GM12801 (cell line): ENCODE data around the gene AUNIP.

ENCODE experiments used
- TF ChIP-seq, protein P1 (sequence below): IDR thresholded peaks from one replicate; pipeline ENCODE4 v1.5.1; 2011; ENCODE audit warnings: control low read depth; ENCODE audit not compliant: insufficient read length; ENCODE audit errors: extremely low read depth

AUNIP gene

DNA sequence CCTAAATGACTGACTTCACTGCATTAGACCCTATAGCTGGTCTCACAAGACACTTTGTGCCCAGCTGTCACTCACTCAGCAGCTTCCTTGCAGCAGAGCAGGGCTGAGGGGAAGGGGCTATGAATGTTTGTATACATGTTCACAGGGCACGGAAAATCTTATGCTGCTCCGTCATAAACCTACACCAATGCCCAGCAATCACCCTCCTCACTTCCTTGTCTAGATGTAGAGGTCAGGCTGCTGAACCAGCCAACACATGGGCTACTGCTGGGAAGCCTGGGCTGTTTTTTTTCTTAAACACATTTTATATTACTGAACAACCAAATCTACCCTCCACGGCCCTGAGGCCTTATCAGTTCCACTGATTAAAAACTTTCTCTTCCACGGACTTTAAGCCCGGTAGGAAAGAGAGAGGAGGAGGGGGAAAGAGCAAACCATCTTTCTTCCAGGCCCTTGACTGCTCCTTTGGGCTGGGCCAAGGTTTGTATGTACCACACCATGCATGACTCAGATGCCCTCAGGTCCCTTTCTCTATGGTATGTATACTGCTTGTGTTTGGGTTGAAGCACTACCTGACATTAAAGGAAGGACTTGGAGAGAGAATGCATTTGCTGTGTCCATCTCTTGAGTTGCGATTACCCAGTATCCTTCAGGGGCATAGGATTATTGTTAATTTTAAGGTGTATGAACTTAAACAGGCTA lies 26.8 kb downstream of the AUNIP start:
- TF ChIP-seq, protein P1, sequence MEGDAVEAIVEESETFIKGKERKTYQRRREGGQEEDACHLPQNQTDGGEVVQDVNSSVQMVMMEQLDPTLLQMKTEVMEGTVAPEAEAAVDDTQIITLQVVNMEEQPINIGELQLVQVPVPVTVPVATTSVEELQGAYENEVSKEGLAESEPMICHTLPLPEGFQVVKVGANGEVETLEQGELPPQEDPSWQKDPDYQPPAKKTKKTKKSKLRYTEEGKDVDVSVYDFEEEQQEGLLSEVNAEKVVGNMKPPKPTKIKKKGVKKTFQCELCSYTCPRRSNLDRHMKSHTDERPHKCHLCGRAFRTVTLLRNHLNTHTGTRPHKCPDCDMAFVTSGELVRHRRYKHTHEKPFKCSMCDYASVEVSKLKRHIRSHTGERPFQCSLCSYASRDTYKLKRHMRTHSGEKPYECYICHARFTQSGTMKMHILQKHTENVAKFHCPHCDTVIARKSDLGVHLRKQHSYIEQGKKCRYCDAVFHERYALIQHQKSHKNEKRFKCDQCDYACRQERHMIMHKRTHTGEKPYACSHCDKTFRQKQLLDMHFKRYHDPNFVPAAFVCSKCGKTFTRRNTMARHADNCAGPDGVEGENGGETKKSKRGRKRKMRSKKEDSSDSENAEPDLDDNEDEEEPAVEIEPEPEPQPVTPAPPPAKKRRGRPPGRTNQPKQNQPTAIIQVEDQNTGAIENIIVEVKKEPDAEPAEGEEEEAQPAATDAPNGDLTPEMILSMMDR = no peak

DNA sequence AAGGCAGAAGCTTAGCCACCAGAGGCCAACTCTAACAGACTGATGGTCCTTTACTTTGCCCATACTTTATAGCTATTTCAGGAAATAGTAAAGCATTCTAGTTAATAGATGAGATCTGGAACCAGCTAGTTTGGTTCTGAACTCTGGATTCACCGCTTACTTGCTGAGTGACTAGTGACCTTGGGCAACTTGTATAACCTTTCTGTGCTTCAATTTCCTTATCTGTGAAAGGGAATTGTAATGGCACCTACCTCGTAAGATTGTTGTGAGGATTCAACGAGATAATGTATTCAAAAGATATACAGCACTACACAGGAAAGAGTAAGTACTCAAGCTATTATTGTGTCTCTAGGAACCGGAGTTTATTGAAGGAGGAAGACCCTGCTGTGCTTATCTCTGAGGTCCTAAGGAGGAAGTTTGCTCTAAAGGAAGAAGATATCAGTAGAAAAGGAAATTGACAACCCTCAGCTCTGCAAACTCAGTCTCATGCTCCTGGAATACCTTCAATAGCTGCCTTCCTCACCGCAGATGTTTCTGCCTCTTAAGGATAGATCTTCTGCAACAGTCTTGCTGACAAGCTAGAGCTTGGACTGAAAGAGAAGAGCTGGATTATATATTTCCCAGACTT lies 27.6 kb downstream of the AUNIP start:
- TF ChIP-seq, protein P1 = no peak

DNA sequence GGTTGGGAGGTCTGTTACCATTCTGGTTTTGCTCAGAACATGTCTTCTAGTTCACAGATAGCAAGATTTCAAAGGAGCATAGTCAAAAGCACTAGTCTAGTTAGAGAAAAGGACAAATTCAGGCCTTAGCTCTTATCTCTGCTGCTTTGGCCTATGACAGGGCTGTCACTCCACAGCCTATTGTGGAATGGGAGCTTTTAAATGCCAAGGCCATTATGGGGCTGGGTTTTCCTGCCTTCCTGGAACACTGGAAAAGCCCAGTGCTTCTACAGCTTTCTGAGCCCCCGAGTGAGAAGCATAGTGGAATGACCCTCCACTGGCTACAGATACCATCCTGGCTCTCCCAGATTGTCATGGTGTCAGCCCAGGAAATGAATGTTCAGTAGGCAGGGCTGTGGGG lies 30.2 kb downstream of the AUNIP start:
- TF ChIP-seq, protein P1 = no peak

DNA sequence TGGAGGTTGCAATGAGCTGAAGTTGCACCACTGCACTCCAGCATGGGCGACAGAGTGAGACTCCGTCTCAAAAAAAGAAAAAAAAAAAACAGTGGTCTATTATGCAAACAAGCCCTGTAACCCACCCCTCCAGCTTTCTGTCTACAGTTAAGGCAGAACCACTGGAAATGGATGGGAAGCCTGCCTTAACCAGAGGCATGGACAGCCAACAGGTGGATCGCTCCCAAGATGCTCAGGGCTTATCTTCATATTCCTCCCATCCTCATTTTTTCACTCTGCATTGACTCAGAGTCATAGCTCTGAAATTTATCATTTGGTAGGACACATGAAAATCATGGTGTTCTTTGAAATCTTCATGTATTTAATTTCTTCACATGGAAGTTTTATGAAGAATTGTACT lies 30.8 kb downstream of the AUNIP start:
- TF ChIP-seq, protein P1 = no peak

DNA sequence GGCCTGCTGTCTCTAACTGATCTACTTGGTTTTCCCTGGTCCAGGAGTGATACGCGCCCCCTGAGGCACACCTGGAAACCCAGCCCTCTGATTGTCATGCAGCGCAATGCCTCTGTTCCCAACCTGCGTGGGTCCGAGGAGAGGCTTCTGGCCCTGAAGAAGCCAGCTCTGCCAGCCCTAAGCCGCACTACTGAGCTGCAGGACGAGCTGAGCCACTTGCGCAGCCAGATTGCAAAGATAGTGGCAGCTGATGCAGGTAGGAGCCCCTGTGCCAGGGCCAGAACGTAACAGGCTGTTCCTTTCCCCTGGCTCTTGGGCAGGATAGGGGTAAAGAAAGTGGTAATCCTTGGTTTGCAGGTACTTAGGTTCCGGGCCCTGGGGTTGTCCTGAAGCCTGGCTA lies 32.7 kb downstream of the AUNIP start:
- TF ChIP-seq, protein P1 = no peak

DNA sequence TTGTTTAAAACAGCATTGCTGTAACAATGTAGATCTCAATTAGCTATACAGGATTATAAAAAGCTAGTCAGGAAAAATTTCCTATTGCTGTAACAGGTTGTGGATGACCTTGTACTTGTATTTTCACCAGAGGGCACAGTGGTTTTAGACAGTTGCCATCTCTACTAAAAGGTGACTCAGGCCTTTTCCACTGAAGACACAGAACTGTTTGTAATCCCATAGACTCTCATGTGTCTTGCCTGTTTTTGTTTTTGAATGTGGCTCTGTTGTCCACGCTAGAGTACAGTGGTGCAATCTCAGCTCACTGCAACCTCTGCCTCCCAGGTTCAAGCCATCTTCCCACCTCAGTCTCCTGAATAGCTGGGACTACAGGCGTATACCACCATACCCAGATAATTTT lies 33.7 kb downstream of the AUNIP start:
- TF ChIP-seq, protein P1 = no peak

DNA sequence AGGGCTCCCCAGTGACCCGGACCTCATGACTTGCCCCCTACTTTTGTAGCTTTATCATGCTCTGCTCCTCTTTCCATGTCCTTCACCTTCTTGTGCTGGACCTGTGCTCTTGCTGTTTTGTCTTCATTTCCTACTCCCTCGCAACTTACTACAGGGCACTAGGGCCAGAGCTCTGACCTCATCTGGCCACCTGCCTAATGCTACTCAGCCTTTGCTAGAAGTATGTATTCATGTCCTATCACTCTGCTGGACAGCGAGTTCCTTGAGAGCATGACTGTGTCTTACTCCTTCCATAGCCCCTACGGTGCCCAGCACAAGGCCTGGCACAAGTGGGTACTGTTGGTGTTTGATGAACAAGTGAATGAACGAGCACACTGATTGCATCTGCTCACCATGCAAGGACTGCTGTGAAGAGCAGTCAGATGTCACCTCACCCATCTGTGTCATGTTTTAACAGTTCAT lies 37.6 kb downstream of the AUNIP start:
- TF ChIP-seq, protein P1 = no peak
